ENCODE measurements around the gene PHC2.

DNA sequence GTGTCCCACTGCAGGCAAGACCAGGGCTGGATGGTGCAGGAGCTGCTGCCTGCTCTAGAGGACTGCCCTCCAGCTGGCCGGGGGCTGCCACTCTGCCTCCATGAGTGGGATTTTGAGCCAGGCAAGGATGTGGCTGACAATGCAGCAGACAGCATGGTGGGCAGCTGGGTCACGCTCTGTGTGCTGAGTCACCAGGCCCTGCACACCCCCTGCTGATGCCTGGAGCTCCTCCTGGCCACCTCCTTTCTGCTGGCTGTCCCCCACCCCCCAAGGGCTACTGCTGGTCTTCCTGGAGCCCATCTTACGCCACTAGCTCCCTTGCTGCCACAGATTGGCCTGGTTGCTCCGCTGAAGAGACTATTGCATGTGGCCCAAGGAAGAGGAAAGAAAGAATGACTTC is 37.6 kb upstream of the PHC2 start:
- TF ChIP-seq, protein P1, sequence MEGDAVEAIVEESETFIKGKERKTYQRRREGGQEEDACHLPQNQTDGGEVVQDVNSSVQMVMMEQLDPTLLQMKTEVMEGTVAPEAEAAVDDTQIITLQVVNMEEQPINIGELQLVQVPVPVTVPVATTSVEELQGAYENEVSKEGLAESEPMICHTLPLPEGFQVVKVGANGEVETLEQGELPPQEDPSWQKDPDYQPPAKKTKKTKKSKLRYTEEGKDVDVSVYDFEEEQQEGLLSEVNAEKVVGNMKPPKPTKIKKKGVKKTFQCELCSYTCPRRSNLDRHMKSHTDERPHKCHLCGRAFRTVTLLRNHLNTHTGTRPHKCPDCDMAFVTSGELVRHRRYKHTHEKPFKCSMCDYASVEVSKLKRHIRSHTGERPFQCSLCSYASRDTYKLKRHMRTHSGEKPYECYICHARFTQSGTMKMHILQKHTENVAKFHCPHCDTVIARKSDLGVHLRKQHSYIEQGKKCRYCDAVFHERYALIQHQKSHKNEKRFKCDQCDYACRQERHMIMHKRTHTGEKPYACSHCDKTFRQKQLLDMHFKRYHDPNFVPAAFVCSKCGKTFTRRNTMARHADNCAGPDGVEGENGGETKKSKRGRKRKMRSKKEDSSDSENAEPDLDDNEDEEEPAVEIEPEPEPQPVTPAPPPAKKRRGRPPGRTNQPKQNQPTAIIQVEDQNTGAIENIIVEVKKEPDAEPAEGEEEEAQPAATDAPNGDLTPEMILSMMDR (conservative IDR thresholded peaks at IDR 0.05): no peak
- no peak for TF ChIP-seq ZFX (IDR thresholded peaks at IDR 0.05)
